T47D (cell line): ENCODE results near the gene ELF1.

ENCODE experiments used
- DNase-seq, 2 experiments: peaks; one replicate each; pipeline versions ENCODE4 v3.0.0 to v3.0.0-alpha.2; 2011 to 2012; ENCODE audit warnings: low read depth in 1 of 2, low spot score in 1 of 2
- JUND ChIP-seq: IDR thresholded peaks from 2 replicates; pipeline ENCODE4 v1.6.1; 2012; ENCODE audit warnings: low read depth
- in situ Hi-C: cut with HindIII; loops from 2 replicates; pipeline ENCODE4 v1.10.0; 2016; ENCODE audit warnings: low sequenced_read_pairs, low pct_unique_long_range_greater_than_20kb

Gene ELF1

DNA sequence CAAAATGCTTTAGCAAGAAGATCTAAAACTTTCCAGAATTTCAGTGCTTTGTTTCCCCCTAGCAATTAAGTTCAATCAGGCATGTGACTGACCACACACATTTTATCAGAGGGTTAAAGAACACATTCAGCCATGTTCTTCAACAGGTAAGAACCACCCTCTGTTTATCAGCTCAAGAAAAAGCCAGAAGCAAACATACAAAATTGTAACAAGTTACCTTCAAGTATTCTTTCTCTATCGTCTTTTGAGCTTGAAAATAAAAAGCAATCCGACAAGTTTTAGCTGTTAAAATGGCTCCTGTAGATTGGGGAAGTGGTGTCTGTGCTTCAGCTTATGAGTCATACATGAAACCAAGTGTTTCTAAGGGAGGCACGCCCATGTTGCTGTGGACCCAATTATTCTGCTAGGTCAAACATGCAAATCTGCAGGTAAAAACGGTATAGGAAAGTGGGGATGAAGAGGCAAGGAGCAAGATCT lies at the start of gene ELF1:
Gene ELF1, minus strand, starts transcription at position 306 of the 477 bp plus-strand sequence. CDS start 37,262 bp downstream, outside the sequence.
- peak in 1 of 2 experiments; percentile 45 for DNase-seq
- TF ChIP-seq JUND, result no peak
- in situ Hi-C loops, result no loop called here

DNA sequence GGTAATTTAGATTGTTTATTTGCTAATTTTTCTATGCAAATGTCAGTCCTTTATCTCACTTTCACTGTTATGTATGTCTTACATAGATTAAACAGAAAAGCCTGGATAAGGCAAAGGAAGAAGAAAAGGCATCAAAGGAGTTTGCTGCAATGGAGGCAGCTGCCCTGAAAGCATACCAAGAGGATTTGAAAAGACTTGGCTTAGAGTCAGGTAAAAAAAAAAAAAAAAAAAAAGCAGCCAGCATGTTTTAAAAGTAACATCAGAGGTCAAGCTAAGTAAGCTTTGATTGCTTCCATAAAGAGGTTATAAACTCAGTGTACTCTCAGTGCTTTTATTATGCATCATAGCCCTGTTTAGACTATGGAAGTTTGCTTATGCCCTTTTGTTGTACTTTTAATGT lies 46.0 kb upstream of the ELF1 start:
- TF ChIP-seq JUND, result no peak

DNA sequence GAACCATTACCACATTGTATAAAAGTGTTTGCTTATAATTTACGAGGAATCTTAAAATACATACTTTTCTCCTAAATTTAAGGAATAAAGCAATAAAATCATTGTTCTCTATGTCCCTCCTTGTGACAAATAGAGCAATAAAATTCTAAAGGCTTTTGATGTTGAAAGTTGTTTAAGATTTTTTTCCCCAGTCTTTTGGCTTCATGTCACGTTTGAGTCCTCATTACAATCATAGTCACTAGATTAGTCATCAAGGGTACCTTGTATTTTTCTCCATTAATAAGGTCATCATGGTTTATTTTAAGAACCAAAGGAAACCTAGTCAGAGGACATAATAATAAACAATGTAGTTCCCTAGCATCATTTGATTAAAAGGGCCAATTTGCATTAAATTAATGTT lies 45.4 kb upstream of the ELF1 start:
- DNase-seq, result no peak
- in situ Hi-C loops, result no loop called here
- TF ChIP-seq JUND, result no peak

More for the DNA sequence above, 46.0 kb upstream of the ELF1 start:
- no peak for DNase-seq
- in situ Hi-C loops, result no loop called here

DNA sequence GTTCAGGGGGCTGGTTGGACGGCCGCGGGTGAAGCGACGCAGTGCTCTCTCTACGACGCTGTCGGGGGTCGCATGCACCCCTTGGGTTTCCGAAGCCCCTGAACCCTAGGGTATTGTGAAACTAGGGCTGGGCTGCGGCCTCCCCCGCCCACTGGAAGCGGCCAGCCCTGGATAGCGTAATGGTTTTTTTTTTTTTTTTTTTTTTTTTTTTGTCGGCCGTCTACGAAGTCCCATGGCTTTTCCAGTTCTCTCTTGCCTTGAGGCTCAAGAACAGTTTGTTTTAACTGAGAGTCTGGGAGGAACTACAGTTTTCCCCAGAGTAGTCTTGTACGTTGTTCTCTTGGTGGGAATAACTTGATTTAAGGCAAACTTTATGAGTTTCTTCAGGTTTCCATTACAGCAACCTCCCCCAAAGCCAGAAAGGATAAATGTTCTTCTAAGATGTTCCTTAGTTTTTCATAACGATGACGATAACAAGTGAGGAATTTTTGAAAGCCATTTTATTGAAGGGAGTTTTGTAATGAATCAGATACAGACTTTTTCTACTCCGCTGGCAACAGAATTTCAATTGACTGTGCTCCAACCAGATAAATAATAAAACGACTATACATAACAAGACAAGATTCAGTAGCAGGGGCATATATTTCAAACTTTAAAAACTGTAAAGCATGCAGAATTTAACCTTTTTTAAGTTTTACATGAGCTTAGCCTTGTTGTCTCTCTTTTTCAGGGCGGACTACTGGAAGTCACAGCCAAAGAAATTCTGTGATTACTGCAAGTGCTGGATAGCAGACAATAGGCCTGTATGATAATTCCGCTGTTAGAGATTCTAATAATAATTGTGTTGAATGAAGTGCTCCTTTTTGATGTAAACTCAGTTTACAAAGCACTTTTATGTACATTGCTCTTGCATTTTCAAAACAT lies 43.1 kb upstream of the ELF1 start:
- TF ChIP-seq JUND, result no peak
- in situ Hi-C loops, result no loop called here
- DNase-seq, result no peak

- in situ Hi-C loops, result no loop called here
- peak; percentile 75 to 96 for DNase-seq
- TF ChIP-seq JUND, result no peak
Measured at GRCh38 chr13:41061075-41061913, 42.2 kb upstream of the ELF1 start, which contains the start of gene WBP4. Gene WBP4 (plus strand): TSS chr13:41061509. CDS start chr13:41061674, 165 bp downstream.

DNA sequence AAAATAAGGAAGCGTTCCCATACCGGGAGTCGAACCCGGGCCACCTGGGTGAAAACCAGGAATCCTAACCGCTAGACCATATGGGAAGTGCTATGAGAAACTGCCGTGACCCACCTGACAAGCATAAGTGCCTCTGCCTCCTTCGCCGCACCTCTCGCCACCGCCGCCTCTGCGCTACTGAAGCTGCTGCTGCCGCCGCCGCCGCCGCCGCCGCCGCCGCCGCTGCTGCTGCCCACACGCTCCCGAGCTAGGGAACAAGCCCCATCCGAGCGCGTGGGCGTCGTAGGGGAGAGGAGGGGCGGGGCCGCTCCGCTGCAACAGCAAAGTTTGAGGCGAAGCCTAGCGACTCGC lies 41.6 kb upstream of the ELF1 start:
- no peak for TF ChIP-seq JUND
- DNase-seq, result peak; percentile 17 to 76
- in situ Hi-C loops, result no loop called here

DNA sequence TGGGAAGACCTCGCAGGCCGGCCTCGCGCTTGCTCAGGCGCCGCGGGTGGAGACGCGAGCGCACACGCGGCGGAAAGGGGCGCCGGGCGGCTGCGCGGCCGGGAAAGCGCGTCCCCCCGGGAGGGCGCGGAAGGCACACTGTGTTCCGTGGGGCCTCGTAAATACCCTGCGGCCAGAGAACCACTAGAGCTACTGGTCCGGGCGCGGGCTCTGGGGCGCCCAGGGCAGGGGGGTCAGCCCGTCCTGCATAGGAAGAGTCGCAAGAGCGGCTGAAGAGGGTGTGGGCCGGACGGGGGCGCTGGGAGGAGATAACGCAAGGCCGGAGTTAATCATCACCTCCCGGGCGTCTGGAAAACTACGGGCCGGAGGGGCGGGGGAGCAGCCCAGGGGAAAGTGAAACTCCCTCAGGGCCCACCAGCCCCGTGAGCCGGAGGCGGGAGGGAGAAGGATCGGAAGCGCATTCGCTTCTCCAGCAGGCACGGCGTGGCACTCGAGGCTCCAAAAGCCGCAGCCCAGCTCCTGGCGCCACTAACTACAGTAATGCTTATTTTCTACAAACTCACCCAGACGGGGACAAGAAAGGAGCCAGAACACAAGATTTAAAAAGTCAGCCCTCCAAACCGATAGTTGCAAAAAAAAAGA lies 41.1 kb upstream of the ELF1 start:
- no peak for TF ChIP-seq JUND
- in situ Hi-C loops, result no loop called here
- DNase-seq, result peak; percentile 8 to 62

DNA sequence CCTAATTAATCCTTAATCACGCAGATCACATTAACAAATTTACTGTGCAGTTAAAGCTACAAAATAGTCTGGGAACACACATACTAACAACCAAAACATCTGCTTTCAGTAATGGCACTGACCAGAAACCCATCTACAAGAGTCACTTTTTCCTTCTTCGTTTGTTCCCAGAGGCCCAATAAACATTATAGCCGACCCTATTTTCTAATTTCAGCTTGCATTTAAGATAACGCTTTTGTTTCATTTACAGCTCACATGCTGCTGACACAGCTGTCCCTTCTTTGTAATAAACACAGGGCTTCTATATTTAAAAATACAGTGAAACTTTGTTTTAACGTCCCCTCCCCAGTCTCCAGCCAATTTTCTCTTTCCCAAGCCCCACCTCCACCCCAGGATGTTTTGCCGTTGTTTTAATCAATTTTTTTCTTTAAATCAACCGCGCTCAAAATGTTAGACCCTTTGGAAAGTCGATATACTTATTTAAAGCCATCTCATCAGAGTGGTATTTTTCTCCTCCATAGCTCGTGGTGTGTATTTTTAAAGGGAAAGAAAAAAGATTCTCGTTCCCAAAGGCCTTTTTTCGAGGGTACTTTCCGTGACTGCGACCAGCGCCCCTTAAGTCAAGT lies 40.5 kb upstream of the ELF1 start:
- in situ Hi-C loops, result no loop called here
- no peak for TF ChIP-seq JUND
- DNase-seq, result no peak

GRCh38 chr13:41058295-41059070 lies 39.4 kb upstream of the ELF1 start:
- in situ Hi-C loops, result no loop called here
- TF ChIP-seq JUND, result no peak
- DNase-seq, result no peak

DNA sequence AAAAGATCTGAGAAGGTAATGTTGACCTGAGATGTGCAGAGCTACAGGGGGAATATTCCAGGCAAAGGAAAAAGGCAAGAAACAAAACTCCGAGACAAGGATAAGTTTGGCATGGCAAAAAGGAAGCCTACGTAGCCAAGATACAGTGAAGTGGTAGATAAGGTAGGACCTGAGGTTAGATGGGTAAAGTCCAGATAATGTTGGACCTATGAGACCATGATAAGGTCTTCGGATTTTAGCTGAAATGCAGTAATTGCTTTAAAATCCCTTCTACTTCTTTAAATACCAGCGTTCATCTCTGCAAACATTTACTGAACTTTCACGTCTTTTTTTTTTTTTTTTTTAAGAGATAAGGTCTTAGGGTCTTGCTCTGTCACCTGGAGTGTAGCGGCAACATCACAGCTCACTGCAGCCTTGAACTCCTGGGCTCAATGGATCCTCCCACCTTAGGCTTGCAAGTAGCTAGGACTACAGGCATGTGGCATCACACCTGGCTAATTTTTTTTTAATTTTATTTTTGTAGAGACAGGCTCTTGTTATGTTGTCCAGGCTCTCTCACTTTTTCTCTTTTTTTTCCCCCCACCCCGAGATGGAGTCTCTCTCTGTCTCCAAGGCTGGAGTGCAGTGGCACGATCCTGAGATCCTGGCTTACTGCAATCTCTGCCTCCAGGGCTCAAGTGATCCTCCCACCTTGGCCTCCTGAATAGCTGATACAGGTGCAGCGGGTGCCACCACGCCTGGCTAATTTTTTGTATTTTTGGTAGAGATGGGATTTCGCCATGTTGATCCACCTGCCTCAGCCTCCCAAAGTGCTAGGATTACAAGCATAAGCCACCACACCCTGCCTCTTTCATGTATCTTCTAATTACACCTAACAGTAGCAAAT lies 38.0 kb upstream of the ELF1 start:
- no peak for DNase-seq
- in situ Hi-C loops, result no loop called here
- no peak for TF ChIP-seq JUND
